HepG2 (cell line): ENCODE results near the gene CHRNB1. TPM values are rescaled to one million over a fixed set of nuclear protein-coding genes. Genes with fewer than 3 reads are reported as not detected.
A peak's percentile ranks its signal among the peaks of the same experiment; 100 is the strongest.

ENCODE experiments used
- AKAP8 ChIP-seq: sonication (generic); formaldehyde crosslinking; IDR thresholded peaks from 2 replicates; pipeline ENCODE4 v1.5.1; 2020; ENCODE audit warnings: mild to moderate bottlenecking, missing genetic modification reagents
- BCL6 ChIP-seq: IDR thresholded peaks from 2 replicates; pipeline ENCODE4 v1.6.1; 2016; ENCODE audit warnings: missing genetic modification reagents, missing compliant biosample characterization
- BRD4 ChIP-seq: sonication (generic); formaldehyde crosslinking; IDR thresholded peaks from 2 replicates; pipeline ENCODE4 v1.4.0; 2020; ENCODE audit warnings: missing genetic modification reagents
- ELF1 ChIP-seq: sonication (generic); formaldehyde crosslinking; IDR thresholded peaks from 2 replicates; pipeline ENCODE4 v1.4.0; 2020; ENCODE audit warnings: missing genetic modification reagents
- ETV6 ChIP-seq: sonication (generic); formaldehyde crosslinking; conservative IDR thresholded peaks from 2 replicates; pipeline ENCODE4 v1.4.0; 2020; ENCODE audit warnings: missing genetic modification reagents
- FOXA3 ChIP-seq: IDR thresholded peaks from 2 replicates; pipeline ENCODE4 v1.6.1; 2016; ENCODE audit warnings: missing genetic modification reagents, missing compliant biosample characterization
- HMG20B ChIP-seq: conservative IDR thresholded peaks from 2 replicates; pipeline ENCODE4 v1.6.1; 2016; ENCODE audit warnings: missing genetic modification reagents, missing compliant biosample characterization
- PAWR ChIP-seq: sonication (generic); formaldehyde crosslinking; IDR thresholded peaks from 2 replicates; pipeline ENCODE4 v1.4.0; 2020; ENCODE audit warnings: missing genetic modification reagents, mild to moderate bottlenecking, borderline replicate concordance
- RAD51 ChIP-seq: fragments of 450-650 bp; IDR thresholded peaks from 2 replicates; pipeline ENCODE4 v1.6.1; 2016; ENCODE audit warnings: borderline replicate concordance
- SCMH1 ChIP-seq: sonication (generic); formaldehyde crosslinking; IDR thresholded peaks from 2 replicates; pipeline ENCODE4 v1.9.0; 2021; ENCODE audit warnings: missing genetic modification reagents, mild to moderate bottlenecking, borderline replicate concordance
- TEAD2 ChIP-seq: sonication (generic); formaldehyde crosslinking; IDR thresholded peaks from 2 replicates; pipeline ENCODE4 v1.9.0; 2021; ENCODE audit warnings: missing genetic modification reagents
- ZNF136 ChIP-seq: sonication (generic); formaldehyde crosslinking; IDR thresholded peaks from 2 replicates; pipeline ENCODE4 v1.8.1; 2022; ENCODE audit warnings: low read depth, mild to moderate bottlenecking, moderate library complexity, missing genetic modification reagents
- ZNF235 ChIP-seq: sonication (generic); formaldehyde crosslinking; IDR thresholded peaks from 2 replicates; pipeline ENCODE4 v1.8.1; 2023; ENCODE audit warnings: mild to moderate bottlenecking, missing genetic modification reagents, borderline replicate concordance
- ZNF260 ChIP-seq: sonication (generic); formaldehyde crosslinking; IDR thresholded peaks from 2 replicates; pipeline ENCODE4 v1.4.0; 2020; ENCODE audit warnings: missing genetic modification reagents, low read depth, mild to moderate bottlenecking, borderline replicate concordance
- ZNF607 ChIP-seq: sonication (generic); formaldehyde crosslinking; IDR thresholded peaks from 2 replicates; pipeline ENCODE4 v1.5.1; 2020; ENCODE audit warnings: missing genetic modification reagents, mild to moderate bottlenecking, borderline replicate concordance
- ZNF629 ChIP-seq: sonication (generic); formaldehyde crosslinking; conservative IDR thresholded peaks from 2 replicates; pipeline ENCODE4 v1.5.0; 2020; ENCODE audit warnings: missing genetic modification reagents
- ZNF724P ChIP-seq: sonication (generic); formaldehyde crosslinking; IDR thresholded peaks from 2 replicates; pipeline ENCODE4 v1.8.0; 2022; ENCODE audit warnings: missing genetic modification reagents, borderline replicate concordance
- polyA plus RNA-seq, 8 experiments: library from polyadenylated mRNA; depleted of rRNA in 3 of 8; stranded (reverse) in 7 of 8; unstranded in 1 of 8; fragments of >200 nt; fragmentation: Illumina TruSeq in 4 of 8; extraction: Trizol in 4 of 8; gene quantifications; 2 replicates each; pipeline versions ENCODE4 v1.2.1 to v1.2.3, GENCODE V29; 2011 to 2016; ENCODE audit warnings: low read depth in 4 of 8, missing spikeins in 1 of 8, mixed read lengths in 1 of 8; ENCODE audit not compliant: insufficient read depth in 1 of 8
- total RNA-seq, 5 experiments: library from RNA; depleted of rRNA; stranded (reverse); fragments of >200 nt; fragmentation: Illumina TruSeq; extraction: Trizol; gene quantifications; 2 replicates each; pipeline ENCODE4 v1.2.3, GENCODE V29; 2016; ENCODE audit warnings: low read depth in 1 of 5
- TF ChIP-seq, protein P1 (sequence below): sonication (generic); formaldehyde crosslinking; IDR thresholded peaks from 2 replicates; pipeline ENCODE4 v1.8.0; 2023; ENCODE audit warnings: mild to moderate bottlenecking, missing genetic modification reagents
- TF ChIP-seq, protein P2 (sequence below): sonication (generic); formaldehyde crosslinking; IDR thresholded peaks from 2 replicates; pipeline ENCODE4 v1.5.0; 2020; ENCODE audit warnings: mild to moderate bottlenecking, missing genetic modification reagents
- TF ChIP-seq, protein P3 (sequence below): sonication (generic); formaldehyde crosslinking; IDR thresholded peaks from 2 replicates; pipeline ENCODE4 v1.4.0; 2020; ENCODE audit warnings: low read depth, mild to moderate bottlenecking, missing genetic modification reagents
- TF ChIP-seq, protein P4 (sequence below): sonication (generic); formaldehyde crosslinking; IDR thresholded peaks from 2 replicates; pipeline ENCODE4 v1.4.0; 2020; ENCODE audit warnings: missing genetic modification reagents; ENCODE audit errors: not compliant biosample characterization
- TF ChIP-seq, protein P5 (sequence below): sonication (generic); formaldehyde crosslinking; IDR thresholded peaks from 2 replicates; pipeline ENCODE4 v1.4.0; 2020; ENCODE audit warnings: missing genetic modification reagents

CHRNB1 gene
- total and polyA plus RNA-seq, 2 of the 13 experiments (the other 11 are each of a cell fraction or from before 2014, with no cell fraction given) = 5.4 to 33.7 TPM

DNA sequence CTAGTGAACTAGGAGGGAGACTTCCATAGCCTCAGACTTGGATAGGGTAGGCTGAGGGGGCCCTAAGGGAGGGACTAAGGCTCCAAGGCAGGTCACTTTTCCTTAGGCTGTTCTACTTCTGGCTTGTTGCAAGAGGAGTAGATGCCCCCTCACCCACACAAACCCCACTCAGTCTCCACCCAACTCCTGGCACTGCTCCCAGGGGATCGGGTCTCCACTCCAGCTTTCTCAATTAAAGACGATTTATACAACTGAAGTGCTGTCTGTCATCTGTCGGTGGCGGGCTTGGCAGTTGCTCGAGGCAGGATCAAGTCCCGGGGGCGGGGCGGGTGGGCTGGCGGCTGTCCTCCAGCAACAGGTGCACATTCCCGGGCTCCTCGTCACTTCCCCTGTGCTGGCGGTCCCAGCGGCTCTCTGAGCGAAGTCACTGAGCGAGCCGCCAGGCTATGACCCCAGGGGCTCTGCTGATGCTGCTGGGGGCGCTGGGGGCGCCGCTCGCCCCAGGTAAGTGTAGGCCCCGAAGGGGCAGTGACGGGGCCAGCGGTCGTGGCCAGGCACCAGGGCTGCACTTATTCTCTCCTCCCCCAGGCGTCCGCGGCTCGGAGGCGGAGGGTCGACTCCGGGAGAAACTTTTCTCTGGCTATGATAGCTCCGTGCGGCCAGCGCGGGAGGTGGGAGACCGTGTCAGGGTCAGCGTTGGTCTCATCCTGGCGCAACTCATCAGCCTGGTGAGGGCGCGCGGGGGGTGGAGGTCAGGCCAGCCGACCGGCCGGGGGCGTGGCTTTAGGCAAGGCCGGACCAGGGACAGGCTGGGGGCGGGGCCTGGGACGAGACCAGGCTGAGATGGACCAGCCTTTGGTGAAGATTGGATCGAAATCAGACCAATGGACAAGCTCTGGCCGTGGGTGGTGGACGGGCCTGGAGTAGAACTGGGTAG, at the start of gene CHRNB1 (continued):
- TF ChIP-seq, protein P1, sequence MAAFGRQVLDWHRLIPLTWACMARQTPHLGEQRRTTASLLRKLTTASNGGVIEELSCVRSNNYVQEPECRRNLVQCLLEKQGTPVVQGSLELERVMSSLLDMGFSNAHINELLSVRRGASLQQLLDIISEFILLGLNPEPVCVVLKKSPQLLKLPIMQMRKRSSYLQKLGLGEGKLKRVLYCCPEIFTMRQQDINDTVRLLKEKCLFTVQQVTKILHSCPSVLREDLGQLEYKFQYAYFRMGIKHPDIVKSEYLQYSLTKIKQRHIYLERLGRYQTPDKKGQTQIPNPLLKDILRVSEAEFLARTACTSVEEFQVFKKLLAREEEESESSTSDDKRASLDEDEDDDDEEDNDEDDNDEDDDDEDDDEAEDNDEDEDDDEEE (CRISPR knock-in tag) = 0 out of 2 replicates have a peak, but pooled peaks have one; percentile 5
- TF ChIP-seq FOXA3 (CRISPR knock-in tag) (no peak), BRD4 (CRISPR knock-in tag) (no peak; the same call in 1 of the 2 replicates), PAWR (CRISPR knock-in tag) (no peak), ZNF724P (CRISPR knock-in tag) (peak; percentile 69; the same call in 1 of the 2 replicates), HMG20B (CRISPR knock-in tag) (no peak), ELF1 (peak; percentile 33; the same call in 1 of the 2 replicates), AKAP8 (peak; percentile 26; the same call in 1 of the 2 replicates), BCL6 (CRISPR knock-in tag) (peak; percentile 15; the same call in 1 of the 2 replicates), ETV6 (CRISPR knock-in tag) (0 out of 2 replicates have a peak, but pooled peaks have one; percentile 26), RAD51 (no peak), ZNF136 (CRISPR knock-in tag) (peak; percentile 57), ZNF607 (CRISPR knock-in tag) (0 out of 2 replicates have a peak, but pooled peaks have one; percentile 33), SCMH1 (CRISPR knock-in tag) (no peak), ZNF629 (CRISPR knock-in tag) (no peak), TEAD2 (CRISPR knock-in tag) (no peak), ZNF260 (CRISPR knock-in tag) (no peak), ZNF235 (CRISPR knock-in tag) (0 out of 2 replicates have a peak, but pooled peaks have one; percentile 53)
- TF ChIP-seq, protein P2, sequence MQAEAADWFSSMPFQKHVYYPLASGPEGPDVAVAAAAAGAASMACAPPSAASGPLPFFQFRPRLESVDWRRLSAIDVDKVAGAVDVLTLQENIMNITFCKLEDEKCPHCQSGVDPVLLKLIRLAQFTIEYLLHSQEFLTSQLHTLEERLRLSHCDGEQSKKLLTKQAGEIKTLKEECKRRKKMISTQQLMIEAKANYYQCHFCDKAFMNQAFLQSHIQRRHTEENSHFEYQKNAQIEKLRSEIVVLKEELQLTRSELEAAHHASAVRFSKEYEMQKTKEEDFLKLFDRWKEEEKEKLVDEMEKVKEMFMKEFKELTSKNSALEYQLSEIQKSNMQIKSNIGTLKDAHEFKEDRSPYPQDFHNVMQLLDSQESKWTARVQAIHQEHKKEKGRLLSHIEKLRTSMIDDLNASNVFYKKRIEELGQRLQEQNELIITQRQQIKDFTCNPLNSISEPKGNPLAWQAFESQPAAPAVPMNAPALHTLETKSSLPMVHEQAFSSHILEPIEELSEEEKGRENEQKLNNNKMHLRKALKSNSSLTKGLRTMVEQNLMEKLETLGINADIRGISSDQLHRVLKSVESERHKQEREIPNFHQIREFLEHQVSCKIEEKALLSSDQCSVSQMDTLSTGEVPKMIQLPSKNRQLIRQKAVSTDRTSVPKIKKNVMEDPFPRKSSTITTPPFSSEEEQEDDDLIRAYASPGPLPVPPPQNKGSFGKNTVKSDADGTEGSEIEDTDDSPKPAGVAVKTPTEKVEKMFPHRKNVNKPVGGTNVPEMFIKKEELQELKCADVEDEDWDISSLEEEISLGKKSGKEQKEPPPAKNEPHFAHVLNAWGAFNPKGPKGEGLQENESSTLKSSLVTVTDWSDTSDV (CRISPR knock-in tag) = peak; percentile 49; the same call in 1 of the 2 replicates
- TF ChIP-seq, protein P3, sequence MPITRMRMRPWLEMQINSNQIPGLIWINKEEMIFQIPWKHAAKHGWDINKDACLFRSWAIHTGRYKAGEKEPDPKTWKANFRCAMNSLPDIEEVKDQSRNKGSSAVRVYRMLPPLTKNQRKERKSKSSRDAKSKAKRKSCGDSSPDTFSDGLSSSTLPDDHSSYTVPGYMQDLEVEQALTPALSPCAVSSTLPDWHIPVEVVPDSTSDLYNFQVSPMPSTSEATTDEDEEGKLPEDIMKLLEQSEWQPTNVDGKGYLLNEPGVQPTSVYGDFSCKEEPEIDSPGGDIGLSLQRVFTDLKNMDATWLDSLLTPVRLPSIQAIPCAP (CRISPR knock-in tag) = no peak
- TF ChIP-seq, protein P4, sequence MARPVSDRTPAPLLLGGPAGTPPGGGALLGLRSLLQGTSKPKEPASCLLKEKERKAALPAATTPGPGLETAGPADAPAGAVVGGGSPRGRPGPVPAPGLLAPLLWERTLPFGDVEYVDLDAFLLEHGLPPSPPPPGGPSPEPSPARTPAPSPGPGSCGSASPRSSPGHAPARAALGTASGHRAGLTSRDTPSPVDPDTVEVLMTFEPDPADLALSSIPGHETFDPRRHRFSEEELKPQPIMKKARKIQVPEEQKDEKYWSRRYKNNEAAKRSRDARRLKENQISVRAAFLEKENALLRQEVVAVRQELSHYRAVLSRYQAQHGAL (CRISPR knock-in tag) = no peak
- TF ChIP-seq, protein P5, sequence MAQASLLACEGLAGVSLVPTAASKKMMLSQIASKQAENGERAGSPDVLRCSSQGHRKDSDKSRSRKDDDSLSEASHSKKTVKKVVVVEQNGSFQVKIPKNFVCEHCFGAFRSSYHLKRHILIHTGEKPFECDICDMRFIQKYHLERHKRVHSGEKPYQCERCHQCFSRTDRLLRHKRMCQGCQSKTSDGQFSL = no peak
